Endodermal cell (in vitro differentiated cells): ENCODE measurements around the gene TIMM17A. TPM values are rescaled to one million over a fixed set of nuclear protein-coding genes. Genes with fewer than 3 reads are reported as not detected.
"Not testable (repeated sequence)": the region's sequence is repeated elsewhere in the genome, so short reads cannot be mapped to it uniquely, and the experiment has no call there.

Experiments used
- DNase-seq: peaks from one replicate; pipeline ENCODE4 v3.0.0-alpha.2; 2017
- H3K27ac ChIP-seq: 2 replicates; pipeline ENCODE4 v1.5.1; 2013; ENCODE audit warnings: mild to moderate bottlenecking, low read depth, low read length, moderate library complexity
- H3K27me3 ChIP-seq: 2 replicates; pipeline ENCODE4 v1.6.1; 2013; ENCODE audit warnings: mild to moderate bottlenecking, low read length, moderate library complexity; ENCODE audit not compliant: insufficient read depth, control insufficient read depth, poor library complexity, severe bottlenecking
- H3K36me3 ChIP-seq: 2 replicates; pipeline ENCODE4 v1.7.0; 2013; ENCODE audit warnings: mild to moderate bottlenecking, low read length, moderate library complexity; ENCODE audit not compliant: control insufficient read depth, insufficient read depth
- H3K4me1 ChIP-seq: one replicate; pipeline ENCODE4 v1.7.0; 2013; ENCODE audit warnings: low read length; ENCODE audit not compliant: control insufficient read depth, insufficient read depth
- H3K4me3 ChIP-seq: 2 replicates; pipeline ENCODE4 v1.5.1; 2013; ENCODE audit warnings: mild to moderate bottlenecking, low read length, moderate library complexity
- H3K9ac ChIP-seq: 2 replicates; pipeline ENCODE4 v1.6.1; 2013; ENCODE audit warnings: mild to moderate bottlenecking, low read length, moderate library complexity; ENCODE audit not compliant: poor library complexity, severe bottlenecking; ENCODE audit errors: extremely low read depth
- H3K9me3 ChIP-seq: 2 replicates; pipeline ENCODE4 v1.6.1; 2013; ENCODE audit warnings: mild to moderate bottlenecking, low read length, moderate library complexity; ENCODE audit not compliant: control insufficient read depth
- H3K27ac Mint-ChIP-seq: 2 replicates; pipeline ENCODE4 v1.8.0; 2020; ENCODE audit warnings: mixed read lengths
- H3K27me3 Mint-ChIP-seq: 2 replicates; pipeline ENCODE4 v1.8.0; 2021; ENCODE audit warnings: mild to moderate bottlenecking, mixed read lengths; ENCODE audit not compliant: insufficient read depth
- H3K36me3 Mint-ChIP-seq: 2 replicates; pipeline ENCODE4 v1.8.0; 2020; ENCODE audit warnings: low read depth, mixed read lengths
- H3K4me1 Mint-ChIP-seq: 2 replicates; pipeline ENCODE4 v1.8.0; 2020; ENCODE audit warnings: mixed read lengths
- H3K4me3 Mint-ChIP-seq: 2 replicates; pipeline ENCODE4 v1.8.0; 2020; ENCODE audit warnings: mild to moderate bottlenecking, moderate library complexity, mixed read lengths
- H3K9me3 Mint-ChIP-seq: 2 replicates; pipeline ENCODE4 v1.8.0; 2020; ENCODE audit warnings: mild to moderate bottlenecking, mixed read lengths
- CTCF ChIP-seq: fragments of 200-600 bp; sonication (generic); conservative IDR thresholded peaks from 2 replicates; pipeline ENCODE4 v1.5.0; 2021; ENCODE audit warnings: antibody characterized with exemption, mild to moderate bottlenecking
- WGBS, 2 experiments: methylation state at CpG; one replicate each; pipeline versions ENCODE4 v1.1.5 to v1.1.7; 2013; ENCODE audit warnings: missing lambda C conversion rate in 2 of 2, mixed read lengths in 1 of 2; ENCODE audit not compliant: insufficient coverage in 1 of 2, insufficient read length in 1 of 2; 5-methylcytosine and 5-hydroxymethylcytosine counted together
- microRNA-seq: library from miRNA; unstranded; fragments of <30 nt; microRNA quantifications from one replicate; pipeline ENCODE4 v1.2.0, GENCODE V29; 2020; ENCODE audit warnings: borderline microRNAs expressed
- total RNA-seq, 2 donors: library from RNA; stranded (reverse); fragmentation: NEBNext Ultra II Directional in 1 of 2; extraction: Animal tissue kit (Norgen Biotek cat#: 25700) in 1 of 2; gene quantifications; 2 replicates in 1 of 2; 3 replicates in 1 of 2; pipeline ENCODE4 v1.2.1, GENCODE V29; 2021

Gene TIMM17A
- total RNA-seq, 2 donors from 2014 or later, result 41.7 to 47.4 TPM

- TF ChIP-seq CTCF, result no peak
- Histone ChIP-seq H3K9me3 (no peaks in the 10 kb centered on the region), H3K4me3 (no peak overlapping the region), H3K27ac (no peak overlapping the region), H3K27me3 (no peaks in the 10 kb centered on the region), H3K36me3 (peaks cover 7% of the 10 kb centered on the region), H3K4me1 (no peaks in the 10 kb centered on the region), H3K9ac (no peak overlapping the region)
- peaks cover 22% of the 10 kb centered on the region for H3K4me1 Mint-ChIP-seq
- peaks cover 21% of the 10 kb centered on the region for H3K36me3 Mint-ChIP-seq
- H3K27ac Mint-ChIP-seq, result peak overlapping the region; percentile 23
- no peaks in the 10 kb centered on the region for H3K27me3 Mint-ChIP-seq
- peak; percentile 72 for DNase-seq
- peak overlapping the region; percentile 12 for H3K4me3 Mint-ChIP-seq
- no peaks in the 10 kb centered on the region for H3K9me3 Mint-ChIP-seq
- 67 to 84% methylated on average over 5 to 19 of the region's 19 CpGs for WGBS, 2 experiments
Observed at GRCh38 chr1:202018468-202019234, 63.3 kb downstream of the TIMM17A start.

GRCh38 chr1:202019235-202019558 is 63.9 kb downstream of the TIMM17A start:
- H3K27ac Mint-ChIP-seq, result peak overlapping the region; percentile 23
- H3K4me3 Mint-ChIP-seq, result peak overlapping the region; percentile 12
- H3K27ac ChIP-seq, result not testable (repeated sequence)

More at GRCh38 chr1:202019235-202019558, 63.9 kb downstream of the TIMM17A start:
- H3K4me3 ChIP-seq, H3K9me3 Mint-ChIP-seq, H3K4me1 ChIP-seq, H3K9me3 ChIP-seq, H3K9ac ChIP-seq, H3K27me3 ChIP-seq, H3K27me3 Mint-ChIP-seq, H3K36me3 ChIP-seq, DNase-seq: not testable (repeated sequence)
- Mint-ChIP-seq H3K4me1 (peaks cover 22% of the 10 kb centered on the region), H3K36me3 (peaks cover 15% of the 10 kb centered on the region)
- 96 to 98% methylated on average over 7 to 8 of the region's 8 CpGs for WGBS, 2 experiments

Small RNA genes within 50 kb of the gene (microRNA-seq; reads per million reads assigned to microRNA genes)
- gene MIR6740, result not detected

Other genes with a start within 250 kb of the TIMM17A start
- gene IPO9, start 126.3 kb upstream of the TIMM17A start, total RNA-seq, result 100 to 1,000 TPM; 108 to 133 TPM
- gene SHISA4, start 66.6 kb upstream of the TIMM17A start, total RNA-seq, result 1 to 10 TPM; 5.8 to 7.3 TPM
- under 1 TPM; 0.31 to 0.60 TPM for gene LMOD1, start 9.0 kb upstream of the TIMM17A start, total RNA-seq
- gene RNPEP, start 27.1 kb downstream of the TIMM17A start, total RNA-seq, result 10 to 100 TPM; 46.6 to 73.5 TPM
- 10 to 100 TPM; 11.8 to 13.2 TPM for gene ELF3, start 55.1 kb downstream of the TIMM17A start, total RNA-seq
- under 1 TPM in 1 of 2 donors, not detected in 1; 0.04 TPM for gene GPR37L1, start 167.4 kb downstream of the TIMM17A start, total RNA-seq
- 10 to 100 TPM; 72.8 to 82.0 TPM for gene ARL8A, start 189.2 kb downstream of the TIMM17A start, total RNA-seq
- not detected for gene PTPN7, start 205.1 kb downstream of the TIMM17A start, total RNA-seq
- gene LGR6, start 238.3 kb downstream of the TIMM17A start, total RNA-seq, result 1 to 10 TPM in 1 of 2 donors, under 1 TPM in 1; 0.73 to 1.5 TPM